PFSK-1 (cell line): ENCODE data around the gene GIMAP8.

Experiments
- FOXP2 ChIP-seq: optimal IDR thresholded peaks from 2 replicates; pipeline ENCODE3; 2011; ENCODE audit warnings: borderline replicate concordance, control low read depth, inconsistent platforms; ENCODE audit not compliant: insufficient read depth; ENCODE audit errors: extremely low read length, extremely low read depth
- POLR2AphosphoS5 ChIP-seq: IDR thresholded peaks from 2 replicates; pipeline ENCODE4 v1.6.1; 2012; ENCODE audit warnings: low read depth, mild to moderate bottlenecking, control low read depth, low read length, moderate library complexity
- SIN3A ChIP-seq: IDR thresholded peaks from 2 replicates; pipeline ENCODE4 v1.6.1; 2012; ENCODE audit warnings: mild to moderate bottlenecking, low read length, moderate library complexity, borderline replicate concordance; ENCODE audit not compliant: insufficient read depth
- TAF1 ChIP-seq: IDR thresholded peaks from 2 replicates; pipeline ENCODE4 v1.6.1; 2012; ENCODE audit warnings: low read length, control low read depth, borderline replicate concordance; ENCODE audit not compliant: insufficient read depth
- TF ChIP-seq, protein P1 (sequence below), 2 experiments: IDR thresholded peaks; 2 replicates each; pipeline versions ENCODE4 v1.6.1 to v1.8.0; 2011 to 2012; ENCODE audit warnings: low read depth in 2 of 2, low read length in 2 of 2, control low read depth in 1 of 2, inconsistent platforms in 1 of 2, mild to moderate bottlenecking in 1 of 2, moderate library complexity in 1 of 2; ENCODE audit not compliant: insufficient read depth in 1 of 2

GIMAP8 gene

GRCh38 chr7:150431839-150432658 is 18.4 kb upstream of the GIMAP8 start:
- no peak for TF ChIP-seq TAF1
- TF ChIP-seq FOXP2, result no peak
- TF ChIP-seq POLR2AphosphoS5, result no peak
- TF ChIP-seq SIN3A, result no peak
- TF ChIP-seq, protein P1, sequence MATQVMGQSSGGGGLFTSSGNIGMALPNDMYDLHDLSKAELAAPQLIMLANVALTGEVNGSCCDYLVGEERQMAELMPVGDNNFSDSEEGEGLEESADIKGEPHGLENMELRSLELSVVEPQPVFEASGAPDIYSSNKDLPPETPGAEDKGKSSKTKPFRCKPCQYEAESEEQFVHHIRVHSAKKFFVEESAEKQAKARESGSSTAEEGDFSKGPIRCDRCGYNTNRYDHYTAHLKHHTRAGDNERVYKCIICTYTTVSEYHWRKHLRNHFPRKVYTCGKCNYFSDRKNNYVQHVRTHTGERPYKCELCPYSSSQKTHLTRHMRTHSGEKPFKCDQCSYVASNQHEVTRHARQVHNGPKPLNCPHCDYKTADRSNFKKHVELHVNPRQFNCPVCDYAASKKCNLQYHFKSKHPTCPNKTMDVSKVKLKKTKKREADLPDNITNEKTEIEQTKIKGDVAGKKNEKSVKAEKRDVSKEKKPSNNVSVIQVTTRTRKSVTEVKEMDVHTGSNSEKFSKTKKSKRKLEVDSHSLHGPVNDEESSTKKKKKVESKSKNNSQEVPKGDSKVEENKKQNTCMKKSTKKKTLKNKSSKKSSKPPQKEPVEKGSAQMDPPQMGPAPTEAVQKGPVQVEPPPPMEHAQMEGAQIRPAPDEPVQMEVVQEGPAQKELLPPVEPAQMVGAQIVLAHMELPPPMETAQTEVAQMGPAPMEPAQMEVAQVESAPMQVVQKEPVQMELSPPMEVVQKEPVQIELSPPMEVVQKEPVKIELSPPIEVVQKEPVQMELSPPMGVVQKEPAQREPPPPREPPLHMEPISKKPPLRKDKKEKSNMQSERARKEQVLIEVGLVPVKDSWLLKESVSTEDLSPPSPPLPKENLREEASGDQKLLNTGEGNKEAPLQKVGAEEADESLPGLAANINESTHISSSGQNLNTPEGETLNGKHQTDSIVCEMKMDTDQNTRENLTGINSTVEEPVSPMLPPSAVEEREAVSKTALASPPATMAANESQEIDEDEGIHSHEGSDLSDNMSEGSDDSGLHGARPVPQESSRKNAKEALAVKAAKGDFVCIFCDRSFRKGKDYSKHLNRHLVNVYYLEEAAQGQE (IDR thresholded peaks at IDR 0.05; ENCODE audit: insufficient read depth in 1 of 2, low read depth in 2 of 2, low read length in 2 of 2), result no peak

GRCh38 chr7:150432915-150433892 is 17.2 kb upstream of the GIMAP8 start:
- no peak for TF ChIP-seq TAF1
- TF ChIP-seq FOXP2, result no peak
- no peak for TF ChIP-seq POLR2AphosphoS5
- no peak for TF ChIP-seq SIN3A
- TF ChIP-seq, protein P1 (IDR thresholded peaks at IDR 0.05; ENCODE audit: insufficient read depth in 1 of 2, low read depth in 2 of 2, low read length in 2 of 2), result no peak

GRCh38 chr7:150434240-150434639 is 16.2 kb upstream of the GIMAP8 start:
- TF ChIP-seq FOXP2, result no peak

DNA sequence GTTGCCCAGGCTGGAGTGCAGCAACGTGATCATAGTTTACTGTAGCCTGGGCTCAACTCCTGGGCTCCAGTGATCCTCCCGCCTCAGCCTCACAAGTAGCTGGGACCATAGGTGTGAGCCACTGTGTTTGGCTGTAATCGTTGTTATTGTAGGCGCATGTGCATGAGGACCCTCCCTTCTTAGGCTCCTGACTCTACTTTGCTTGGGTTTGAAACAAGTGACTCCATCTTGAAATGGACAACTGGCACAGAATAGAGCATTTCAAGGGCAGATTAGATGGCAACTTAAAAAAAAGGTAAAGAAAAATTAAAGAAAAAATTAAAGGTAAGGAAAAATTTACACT is 15.4 kb upstream of the GIMAP8 start:
- TF ChIP-seq FOXP2, result no peak
- TF ChIP-seq SIN3A, result no peak
- TF ChIP-seq POLR2AphosphoS5, result no peak
- TF ChIP-seq, protein P1 (IDR thresholded peaks at IDR 0.05; ENCODE audit: insufficient read depth in 1 of 2, low read depth in 2 of 2, low read length in 2 of 2), result no peak
- TF ChIP-seq TAF1, result no peak

DNA sequence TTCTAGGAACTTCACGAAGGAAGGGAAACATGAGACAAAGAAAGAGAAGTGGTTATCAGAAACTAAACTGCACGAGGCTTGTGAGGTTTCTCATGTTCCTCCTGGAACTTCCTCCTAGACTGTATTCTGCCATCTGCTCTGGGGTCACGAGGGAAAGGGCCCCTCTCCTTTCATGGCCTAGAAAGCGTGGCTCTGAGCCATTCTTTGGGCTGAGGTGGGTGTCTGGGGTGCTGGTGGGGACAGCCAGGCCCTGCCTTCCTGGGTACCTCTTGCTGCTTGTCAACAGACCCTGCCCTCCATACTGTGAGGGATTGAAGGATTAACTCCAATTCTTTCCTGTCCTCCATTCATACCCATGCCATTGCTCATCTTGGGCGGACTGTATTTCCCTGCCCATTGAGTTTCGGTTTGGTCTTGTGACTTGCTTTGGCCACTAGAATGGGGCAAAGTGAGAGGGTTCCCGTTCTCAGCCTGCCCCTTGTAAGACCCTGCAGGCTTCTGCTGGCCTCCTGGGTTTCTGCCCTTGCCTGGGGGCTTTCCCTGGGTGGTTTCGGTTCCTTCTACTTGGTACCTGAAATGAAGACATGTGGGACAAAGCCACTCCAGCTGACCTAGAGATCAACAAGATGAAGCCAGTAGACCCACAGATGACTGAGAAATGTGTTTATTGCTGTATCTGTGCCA is 14.9 kb upstream of the GIMAP8 start:
- no peak for TF ChIP-seq TAF1
- no peak for TF ChIP-seq POLR2AphosphoS5
- TF ChIP-seq SIN3A, result no peak
- TF ChIP-seq, protein P1 (IDR thresholded peaks at IDR 0.05; ENCODE audit: insufficient read depth in 1 of 2, low read depth in 2 of 2, low read length in 2 of 2), result no peak
- TF ChIP-seq FOXP2, result no peak
